ENCODE data around the gene GRB2.
A peak's percentile ranks its signal among the peaks of the same experiment; 100 is the strongest.

Gene GRB2

DNA sequence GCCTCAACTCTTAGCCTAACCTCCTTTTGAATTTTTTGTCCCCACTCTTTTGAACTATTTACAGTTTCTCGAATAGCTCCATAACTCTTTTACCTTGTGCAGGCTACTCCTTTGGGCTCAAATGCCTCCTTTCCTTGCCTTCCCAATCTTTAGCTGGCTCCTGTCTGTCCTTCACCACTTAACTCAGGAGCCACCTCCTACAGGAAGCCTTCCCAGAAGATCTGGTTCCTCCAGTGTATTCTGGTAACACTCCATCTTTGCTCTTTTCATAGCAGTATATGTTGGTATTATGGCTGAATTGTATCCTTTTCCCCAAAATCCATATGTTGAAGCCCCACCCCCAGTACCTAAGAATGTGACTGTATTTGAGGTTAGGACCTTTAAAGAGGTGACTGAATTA, 9.0 kb upstream of the GRB2 start:
- DNase-seq = no peak
- ATAC-seq = no peak

- peak; percentile 86 for ATAC-seq
- DNase-seq = peak; percentile 75
Measured at GRCh38 chr17:75412455-75413317, 7.2 kb upstream of the GRB2 start.

DNA sequence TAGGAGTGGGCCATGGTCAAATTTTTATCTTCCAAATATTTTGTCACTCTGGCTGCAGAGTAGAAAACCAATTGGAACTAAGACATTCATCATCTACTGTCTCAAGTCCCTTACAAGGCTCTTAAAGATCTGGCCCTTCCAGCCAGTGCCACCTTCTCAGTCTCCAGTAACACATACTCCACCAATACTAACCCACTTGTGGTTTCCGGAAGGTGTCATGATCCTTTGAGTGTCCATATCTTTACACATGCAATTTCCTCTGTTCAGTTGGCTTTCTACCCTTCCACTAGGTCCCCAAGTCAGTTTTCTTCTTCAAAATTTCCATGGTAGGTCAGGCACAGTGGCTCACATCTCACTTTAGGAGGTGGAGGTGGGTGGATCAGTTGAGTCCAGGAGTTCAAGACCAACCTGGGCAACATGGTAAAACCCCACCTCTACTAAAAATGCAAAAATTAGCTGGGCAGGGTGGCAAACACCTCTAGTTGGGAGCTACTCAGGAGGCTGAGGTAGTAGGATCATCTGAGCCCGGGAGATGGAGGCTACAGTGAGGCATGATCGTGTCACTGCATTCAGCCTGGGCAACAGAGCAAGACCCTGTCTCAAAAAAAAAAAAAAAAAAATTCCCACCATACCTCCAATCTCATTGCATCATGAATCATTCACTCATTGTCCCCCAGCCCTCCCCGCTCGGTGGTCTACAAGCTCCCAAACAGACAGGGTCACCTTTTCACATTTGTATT, 6.0 kb upstream of the GRB2 start:
- no peak for DNase-seq
- ATAC-seq = no peak

DNA sequence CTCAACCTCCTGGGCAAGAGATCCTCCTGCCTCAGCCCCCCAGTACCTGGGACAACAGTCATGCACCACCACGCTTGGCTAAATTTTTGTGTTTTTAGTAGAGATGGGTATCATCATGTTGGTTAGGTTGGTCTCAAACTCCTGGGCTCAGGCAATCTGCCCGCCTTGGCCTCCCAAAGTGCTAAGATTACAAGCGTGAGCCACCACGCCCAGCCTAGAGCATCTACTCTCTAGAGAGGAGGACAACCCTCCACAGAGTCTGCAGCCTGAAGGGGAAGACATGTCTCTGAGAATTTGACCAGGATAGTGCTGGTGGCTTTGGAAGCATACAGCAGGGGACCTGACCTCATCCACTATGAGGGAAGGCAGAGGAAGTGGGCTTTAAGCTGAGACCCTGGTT, 4.7 kb upstream of the GRB2 start:
- ATAC-seq (no peak), DNase-seq (no peak)

DNA sequence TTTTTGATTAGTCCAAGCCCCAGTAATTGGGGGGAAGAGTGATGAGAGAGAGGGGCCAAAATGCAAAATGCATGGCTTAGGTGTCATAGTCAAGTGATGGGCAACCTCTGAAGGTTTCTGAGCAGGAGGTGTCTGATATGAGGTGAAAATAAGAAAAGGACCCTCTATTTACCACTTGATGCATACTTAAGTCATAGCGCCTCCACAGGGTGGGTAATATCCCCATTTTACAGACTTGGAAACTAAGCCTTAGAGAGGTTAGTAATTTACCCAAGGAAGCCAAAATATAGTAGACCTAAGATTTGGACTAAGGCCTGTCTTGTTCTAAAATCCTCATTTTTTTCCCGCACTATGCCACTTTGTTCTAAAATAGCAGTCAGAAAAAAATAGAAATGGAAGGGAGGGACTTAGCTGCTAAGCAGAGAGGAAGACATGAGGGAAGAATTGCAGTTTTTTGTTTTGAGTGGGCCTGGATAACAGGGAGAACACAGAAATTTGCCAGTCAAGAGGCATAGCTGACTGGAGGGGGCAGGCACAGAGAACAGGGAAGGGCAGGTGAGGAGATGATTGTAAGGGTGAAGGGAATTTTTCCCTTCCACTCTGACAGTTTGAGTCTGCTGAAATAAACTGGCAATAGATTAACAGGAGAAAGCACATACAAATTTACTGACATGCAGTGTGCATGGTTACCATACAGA, 2.3 kb upstream of the GRB2 start:
- DNase-seq = no peak
- no peak for ATAC-seq

DNA sequence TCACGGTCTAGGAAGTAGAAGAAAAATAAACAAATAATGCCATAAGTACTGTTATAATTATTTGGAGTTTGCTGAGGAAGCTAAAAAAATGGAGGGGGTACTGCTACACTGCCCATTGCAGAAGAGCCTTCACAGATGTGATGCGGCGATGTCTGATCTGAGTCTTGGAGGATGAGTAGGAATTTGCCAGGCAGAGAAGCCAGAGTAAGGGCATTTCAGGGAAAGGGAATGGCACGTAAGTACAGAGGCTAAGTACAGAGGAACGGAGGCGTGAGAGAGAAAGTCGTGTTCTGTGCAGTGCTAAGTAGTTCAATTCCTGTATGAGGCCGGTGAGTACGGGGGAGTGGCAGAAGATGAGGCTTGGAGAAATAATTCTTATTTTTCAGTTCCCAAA, 741 bp upstream of the GRB2 start:
- DNase-seq (no peak), ATAC-seq (no peak)

DNA sequence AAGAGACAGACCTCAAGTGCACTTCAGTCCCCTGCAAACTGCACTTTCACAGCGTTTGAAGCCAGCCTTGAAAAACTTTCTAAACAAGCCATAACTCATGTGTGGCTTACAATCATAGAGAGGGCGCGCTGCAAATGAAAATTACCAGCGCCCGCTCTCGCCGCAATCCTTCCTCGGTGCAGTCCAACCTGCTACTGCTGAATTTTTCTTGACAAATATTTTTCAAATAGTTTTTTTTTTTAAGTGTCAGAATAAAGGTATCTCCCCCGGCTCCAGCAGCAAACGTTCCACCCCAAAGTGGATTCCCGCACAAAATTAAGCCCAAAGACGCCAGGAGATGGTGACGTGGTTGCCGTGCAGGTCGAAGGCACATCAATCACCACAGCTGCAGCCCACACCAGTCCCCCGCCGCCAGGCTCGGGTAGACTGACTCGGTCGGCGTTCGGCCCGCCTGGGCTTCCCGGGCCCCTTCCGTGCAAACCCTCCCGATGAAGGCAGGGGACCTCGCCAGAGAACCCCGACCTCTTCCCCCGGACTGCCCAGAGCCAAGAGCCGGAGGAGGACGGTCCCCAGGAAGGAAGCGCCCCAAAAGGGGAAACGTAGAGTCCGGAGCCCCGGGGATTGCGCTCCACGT, 630 bp downstream of the GRB2 start:
- ATAC-seq (peak; percentile 29), DNase-seq (peak; percentile 68)

GRCh38 chr17:75404223-75404730, 1.2 kb downstream of the GRB2 start:
- DNase-seq = peak; percentile 55
- ATAC-seq = no peak

GRCh38 chr17:75403131-75403530, 2.3 kb downstream of the GRB2 start:
- DNase-seq = no peak
- no peak for ATAC-seq

GRCh38 chr17:75402026-75402425, 3.5 kb downstream of the GRB2 start:
- no peak for DNase-seq
- no peak for ATAC-seq

- ATAC-seq = no peak
- no peak for DNase-seq
Measured at GRCh38 chr17:75400326-75400939, 5.0 kb downstream of the GRB2 start.

DNA sequence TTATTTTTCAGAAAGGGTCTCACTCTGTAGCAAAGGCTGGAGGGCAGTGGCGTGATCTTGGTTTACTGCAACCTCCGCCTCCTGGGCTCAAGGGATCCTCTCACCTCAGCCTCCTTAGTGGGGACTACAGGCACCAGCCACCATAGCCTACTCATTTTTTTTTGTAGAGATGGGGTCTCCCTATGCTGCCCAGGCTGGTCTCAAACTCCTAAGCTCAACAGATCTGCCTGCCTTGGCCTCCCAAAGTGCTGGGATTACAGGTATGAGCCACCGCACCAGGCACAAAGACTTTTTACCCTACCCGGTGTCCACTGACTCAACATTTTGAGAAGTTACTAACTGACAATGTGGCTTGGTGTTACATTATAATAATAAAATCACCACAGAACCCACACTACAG, 7.2 kb downstream of the GRB2 start:
- DNase-seq (no peak), ATAC-seq (no peak)

- ATAC-seq = no peak
- DNase-seq = no peak
Measured at GRCh38 chr17:75397217-75397616, 8.3 kb downstream of the GRB2 start.

- DNase-seq = no peak
- ATAC-seq = no peak
Measured at GRCh38 chr17:75396796-75397195, 8.7 kb downstream of the GRB2 start.

- no peak for ATAC-seq
Measured at GRCh38 chr17:75396025-75396424, 9.5 kb downstream of the GRB2 start.

DNA sequence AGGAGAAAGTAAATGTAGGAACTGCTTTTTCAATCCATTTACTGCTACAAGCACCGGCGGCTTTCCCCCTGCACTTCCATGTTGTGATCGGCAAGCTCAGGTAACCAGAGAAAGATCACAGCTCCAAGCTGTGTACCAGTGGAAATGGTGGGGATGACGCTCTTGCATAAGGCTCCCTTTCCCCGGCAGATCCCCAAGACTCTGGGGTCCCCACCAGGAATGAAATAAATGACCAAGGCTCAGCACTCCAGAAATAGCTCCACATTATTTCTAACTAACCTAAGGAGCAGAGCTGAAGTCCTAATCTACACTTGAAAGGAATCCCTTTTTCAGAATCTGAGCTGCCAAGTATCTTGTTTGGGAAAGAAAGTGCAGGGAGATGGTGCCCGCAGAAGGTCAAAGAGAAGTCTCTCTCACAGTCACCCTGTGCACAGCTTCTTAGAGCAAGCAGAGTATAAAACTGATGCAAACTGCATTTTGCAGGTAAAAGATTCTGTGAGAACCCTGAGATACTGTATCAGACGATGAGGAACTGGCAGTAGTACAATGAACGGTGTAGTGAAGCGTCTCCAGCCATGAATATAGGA, 11.1 kb downstream of the GRB2 start:
- ATAC-seq (no peak), DNase-seq (no peak)

More at GRCh38 chr17:75396025-75396424, 9.5 kb downstream of the GRB2 start:
- DNase-seq = no peak

DNA sequence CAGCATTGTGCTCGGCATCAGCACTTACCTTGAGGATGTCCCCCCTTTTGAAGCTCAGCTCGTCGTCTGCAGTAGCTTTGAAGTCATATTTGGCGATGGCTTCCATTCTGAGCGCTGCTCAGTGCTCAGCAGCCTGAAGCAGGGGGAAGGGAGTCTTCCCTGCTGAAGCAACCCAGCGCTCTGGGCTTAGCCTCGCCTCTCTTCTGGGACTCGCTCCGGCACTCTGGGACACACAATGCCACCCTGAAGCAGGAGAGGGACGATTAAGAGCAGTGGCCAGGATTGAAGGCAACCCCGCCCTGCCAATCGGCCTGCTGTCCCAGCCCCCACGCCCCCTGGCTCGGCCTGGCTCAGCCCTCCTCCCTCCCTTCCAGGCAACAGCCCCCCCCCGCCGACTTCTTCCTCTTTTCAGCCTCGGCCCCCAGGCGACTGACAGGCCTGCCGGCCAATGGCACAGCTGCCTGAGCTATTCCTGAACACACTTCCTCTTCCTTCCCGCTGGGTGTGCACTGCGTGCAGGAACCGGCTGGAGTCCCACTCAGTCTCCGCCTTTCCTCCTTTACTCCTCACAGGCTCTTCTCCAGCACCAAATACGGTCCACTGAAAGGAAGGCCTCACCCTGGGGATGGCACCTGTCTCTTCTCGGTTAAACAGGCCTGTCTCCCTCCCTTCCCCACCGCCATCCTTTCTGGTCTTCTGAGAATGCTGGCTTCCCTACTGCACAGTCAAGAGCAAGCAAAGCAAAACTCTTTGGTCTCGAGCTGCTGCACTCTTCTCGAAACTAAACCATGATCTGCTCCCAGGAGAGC, 11.8 kb downstream of the GRB2 start:
- DNase-seq (peak; percentile 90), ATAC-seq (peak; percentile 97)

- no peak for DNase-seq
- ATAC-seq = no peak
Measured at GRCh38 chr17:75392559-75392958, 12.9 kb downstream of the GRB2 start.

DNA sequence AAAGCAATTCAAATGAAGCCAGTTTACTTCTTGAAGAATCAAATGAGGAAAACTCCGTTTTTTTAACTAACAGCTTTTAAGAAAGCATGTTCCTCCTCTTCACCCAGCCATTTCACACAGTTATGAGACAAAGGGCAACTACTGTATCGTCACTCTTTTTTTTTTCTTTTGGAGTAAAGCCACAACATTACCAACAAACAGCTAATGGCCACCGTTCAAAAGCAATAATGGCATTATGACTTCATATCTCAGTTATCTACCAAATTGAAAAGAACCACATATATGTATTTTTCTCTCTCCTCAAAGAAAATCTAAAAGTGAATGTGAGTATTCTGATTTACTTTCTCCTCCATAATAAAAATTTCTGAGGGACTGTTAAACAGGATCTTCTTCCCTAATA, 14.5 kb downstream of the GRB2 start:
- DNase-seq = no peak
- no peak for ATAC-seq

DNA sequence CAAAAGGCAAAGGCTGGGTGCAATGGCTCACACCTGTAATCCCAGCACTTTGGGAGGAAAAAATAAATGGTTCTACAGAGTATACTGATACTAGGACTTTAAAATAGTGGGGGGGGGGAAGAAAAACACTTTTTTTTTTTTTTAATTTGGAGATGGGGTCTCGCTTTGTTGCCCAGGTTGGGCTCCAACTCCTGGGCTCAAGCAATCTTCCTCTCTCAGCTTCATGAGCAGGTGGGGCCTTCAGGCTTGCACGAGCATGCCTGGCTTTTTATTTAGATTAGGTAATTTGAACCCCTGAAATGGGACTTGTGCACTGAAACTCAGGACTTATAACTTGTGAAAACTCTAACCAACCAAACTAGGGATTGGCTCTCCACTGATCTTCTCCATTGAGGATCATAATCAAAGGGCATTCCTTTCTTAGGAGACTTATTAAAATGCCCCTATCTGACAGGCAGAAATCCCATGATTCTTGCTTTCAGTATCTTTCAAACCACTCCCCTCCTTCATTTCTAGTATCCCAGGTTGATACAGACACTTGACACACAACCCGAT, 16.9 kb downstream of the GRB2 start:
- DNase-seq (no peak), ATAC-seq (no peak)

Data from stimulated activated naive CD8-positive, alpha-beta T cell treated with anti-CD3 and anti-CD28 coated beads, Interleukin-15, Interleukin-2, amounts not matched to agents 100 U/mL and 50 U/mL, for 24 hours (primary cell).